Gastroesophageal sphincter (tissue), 4 donors: Measurements from ENCODE around the gene SOX6. TPM values are rescaled to one million over a fixed set of nuclear protein-coding genes. Genes with fewer than 3 reads are reported as not detected.

Experiments
- ATAC-seq: fragments of 150-250 bp; one replicate; pipeline ENCODE4 v1.9.1; 2016; ENCODE audit warnings: mild to moderate bottlenecking, moderate library complexity
- H3K27ac ChIP-seq, 4 donors: fragments of 200-600 bp; sonication (generic) in 3 of 4; 1 replicate in 3 of 4; 2 replicates in 1 of 4; pipeline ENCODE4 v1.5.1; 2016 to 2019
- H3K27me3 ChIP-seq: fragments of 200-600 bp; sonication (generic); one replicate; pipeline ENCODE4 v1.5.1; 2019
- H3K36me3 ChIP-seq, 2 donors: fragments of 200-600 bp; sonication (generic); one replicate each; pipeline ENCODE4 v1.5.1; 2019; ENCODE audit warnings: control low read depth in 1 of 2
- H3K4me1 ChIP-seq, 3 donors: fragments of 200-600 bp; sonication (generic); 1 replicate in 2 of 3; 2 replicates in 1 of 3; pipeline ENCODE4 v1.5.1; 2016 to 2019; ENCODE audit warnings: control low read depth in 2 of 3
- H3K4me3 ChIP-seq, 2 donors: fragments of 200-600 bp; sonication (generic); one replicate each; pipeline ENCODE4 v1.5.1; 2019; ENCODE audit warnings: mild to moderate bottlenecking in 1 of 2, moderate library complexity in 1 of 2
- H3K9me3 ChIP-seq, 3 donors: fragments of 200-600 bp; sonication (generic); one replicate each; pipeline ENCODE4 v1.5.1; 2017 to 2019; ENCODE audit warnings: control low read depth in 2 of 3
- CTCF ChIP-seq, 4 experiments: fragments of 200-600 bp in 2 of 4; fragments of 450-650 bp in 2 of 4; sonication (generic) in 1 of 4; IDR thresholded peaks; one replicate each; pipeline ENCODE4 v1.5.1; 2017 to 2019; ENCODE audit warnings: antibody characterized with exemption in 4 of 4, mild to moderate bottlenecking in 2 of 4, moderate library complexity in 2 of 4
- EP300 ChIP-seq: sonication (generic); formaldehyde crosslinking; IDR thresholded peaks from one replicate; pipeline ENCODE4 v1.6.1; 2017; ENCODE audit warnings: antibody characterized with exemption, mild to moderate bottlenecking
- POLR2A ChIP-seq, 2 donors: fragments of 450-650 bp; IDR thresholded peaks; one replicate each; pipeline ENCODE4 v1.6.1; 2017; ENCODE audit warnings: antibody characterized with exemption in 2 of 2, mild to moderate bottlenecking in 2 of 2, moderate library complexity in 1 of 2
- POLR2AphosphoS5 ChIP-seq: sonication (generic); formaldehyde crosslinking; IDR thresholded peaks from one replicate; pipeline ENCODE4 v1.6.1; 2017; ENCODE audit warnings: antibody characterized with exemption
- WGBS, 2 donors: methylation state at CpG; one replicate each; pipeline ENCODE4 v1.1.5; 2018; ENCODE audit warnings: low coverage in 1 of 2; 5-methylcytosine and 5-hydroxymethylcytosine counted together
- total RNA-seq, 4 donors: library from RNA; depleted of rRNA; stranded (reverse); fragments of >200 nt; gene quantifications; one replicate each; pipeline ENCODE4 v1.1.0, GENCODE V29; 2016

Gene SOX6
- total RNA-seq, 4 donors from 2014 or later = 1.2 to 21.9 (median 6.5) TPM

DNA sequence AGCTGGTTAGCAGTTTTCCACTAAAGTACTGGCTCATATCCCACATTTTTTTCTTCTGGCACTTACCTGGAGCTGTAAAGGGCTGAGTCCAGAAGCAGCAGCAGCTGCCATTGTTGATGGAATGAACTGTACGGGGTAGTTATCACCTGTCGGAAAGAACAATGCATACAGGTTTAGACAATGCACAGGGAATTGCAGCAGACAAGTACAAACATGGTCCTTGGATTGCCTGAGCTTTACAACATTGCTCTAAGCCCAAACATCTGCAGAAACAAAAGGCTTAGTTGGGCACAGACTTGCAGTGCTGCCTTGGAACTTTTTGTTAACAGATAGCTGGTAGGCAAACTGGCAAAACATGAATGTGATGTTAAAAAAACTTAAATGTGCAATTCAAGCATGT lies 258.8 kb downstream of the SOX6 start:
- TF ChIP-seq POLR2A (IDR thresholded peaks at IDR 0.05) (no peak), EP300 (no peak), CTCF (IDR thresholded peaks at IDR 0.05) (no peak), POLR2AphosphoS5 (no peak)
- WGBS, 2 donors = 33 to 47% methylated on average over 1 to 2 of the region's 2 CpGs
- Histone ChIP-seq H3K9me3 (no peaks in the 10 kb centered on the region), H3K27me3 (no peaks in the 10 kb centered on the region), H3K4me3 (no peak overlapping the region), H3K27ac (no peak overlapping the region), H3K4me1 (peaks cover 0 to 22% (median 0%) of the 10 kb centered on the region in 3 donors), H3K36me3 (no peaks in the 10 kb centered on the region)
- no peak for ATAC-seq

- H3K36me3 ChIP-seq = no peaks in the 10 kb centered on the region
- no peaks in the 10 kb centered on the region for H3K27me3 ChIP-seq
- no peak overlapping the region for H3K27ac ChIP-seq
- no peak for ATAC-seq
- no peaks in the 10 kb centered on the region for H3K9me3 ChIP-seq
- H3K4me1 ChIP-seq = peaks cover 0 to 22% (median 0%) of the 10 kb centered on the region in 3 donors
- WGBS, 2 donors = 94 to 100% methylated on average over 1 to 2 of the region's 2 CpGs
- no peak overlapping the region for H3K4me3 ChIP-seq
- TF ChIP-seq POLR2AphosphoS5 (no peak), POLR2A (IDR thresholded peaks at IDR 0.05) (no peak), CTCF (IDR thresholded peaks at IDR 0.05) (no peak), EP300 (no peak)
Measured at GRCh38 chr11:16096336-16096735, 260.0 kb downstream of the SOX6 start.

- no peak for ATAC-seq
- Histone ChIP-seq H3K4me3 (no peak overlapping the region), H3K9me3 (no peaks in the 10 kb centered on the region), H3K36me3 (no peaks in the 10 kb centered on the region), H3K27ac (no peak overlapping the region), H3K4me1 (peaks cover 0 to 22% (median 0%) of the 10 kb centered on the region in 3 donors), H3K27me3 (no peaks in the 10 kb centered on the region)
- 69 to 82% methylated on average over 1 of the region's 1 CpG for WGBS, 2 donors
- TF ChIP-seq CTCF (IDR thresholded peaks at IDR 0.05) = no peak
- no peak for TF ChIP-seq EP300
- no peak for TF ChIP-seq POLR2AphosphoS5
Measured at GRCh38 chr11:16095756-16096155, 260.6 kb downstream of the SOX6 start.

- WGBS, 2 donors = 94% methylated on average over 3 of the region's 3 CpGs; no CpG with 5 or more reads in 1 of the 2 donors
- peaks cover 0 to 16% (median 0%) of the 10 kb centered on the region in 3 donors for H3K4me1 ChIP-seq
- ATAC-seq = no peak
- no peaks in the 10 kb centered on the region for H3K9me3 ChIP-seq
- H3K4me3 ChIP-seq = no peak overlapping the region
- no peaks in the 10 kb centered on the region for H3K36me3 ChIP-seq
- TF ChIP-seq EP300 (no peak), CTCF (IDR thresholded peaks at IDR 0.05) (no peak), POLR2AphosphoS5 (no peak), POLR2A (IDR thresholded peaks at IDR 0.05) (no peak)
- H3K27ac ChIP-seq = no peak overlapping the region
- H3K27me3 ChIP-seq = no peaks in the 10 kb centered on the region
Measured at GRCh38 chr11:16093889-16094653, 262.3 kb downstream of the SOX6 start.

- ATAC-seq = no peak
- no peak for TF ChIP-seq CTCF (IDR thresholded peaks at IDR 0.05)
- no peak for TF ChIP-seq POLR2A (IDR thresholded peaks at IDR 0.05)
- no peak for TF ChIP-seq POLR2AphosphoS5
- TF ChIP-seq EP300 = no peak
- H3K27me3 ChIP-seq = no peaks in the 10 kb centered on the region
- 64 to 86% methylated on average over 1 of the region's 1 CpG for WGBS, 2 donors
- no peaks in the 10 kb centered on the region for H3K9me3 ChIP-seq
- peaks cover 0 to 6% (median 0%) of the 10 kb centered on the region in 3 donors for H3K4me1 ChIP-seq
- H3K4me3 ChIP-seq = no peak overlapping the region
- H3K36me3 ChIP-seq = no peaks in the 10 kb centered on the region
- H3K27ac ChIP-seq = no peak overlapping the region
Measured at GRCh38 chr11:16091862-16092261, 264.5 kb downstream of the SOX6 start.
